ENCODE results near the gene CCDC61.

CCDC61 gene

DNA sequence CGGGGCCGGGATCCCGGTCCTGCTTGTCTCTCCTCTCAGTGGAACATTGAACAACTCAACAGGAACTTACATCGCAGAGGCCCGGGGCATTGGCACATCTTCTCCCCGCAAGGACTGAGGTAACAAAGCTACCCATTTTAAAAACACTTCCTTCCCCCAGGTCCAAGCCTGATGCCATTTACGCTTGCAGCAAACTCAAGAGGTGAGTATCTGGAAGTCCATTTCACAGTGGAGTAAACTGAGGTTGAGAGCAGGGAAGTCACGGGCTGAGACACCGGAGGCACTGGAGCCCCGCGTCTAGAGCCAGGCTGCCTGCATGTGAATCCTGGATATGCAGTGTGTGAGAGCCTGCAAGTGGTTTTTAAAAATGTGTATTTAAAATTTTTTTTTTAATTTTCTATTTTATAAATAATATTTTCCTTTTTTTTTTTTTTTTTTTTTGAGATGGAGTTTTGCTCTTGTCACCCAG lies 28.1 kb downstream of the CCDC61 start:
- H3K27ac ChIP-seq (ENCODE audit: low read length): no peak overlapping the region
- no peak overlapping the region for H3K4me2 ChIP-seq (ENCODE audit: low read length)
- no peak for TF ChIP-seq EZH2phosphoT487 (IDR thresholded peaks at IDR 0.05; ENCODE audit: low read depth)
- TF ChIP-seq, protein P1, sequence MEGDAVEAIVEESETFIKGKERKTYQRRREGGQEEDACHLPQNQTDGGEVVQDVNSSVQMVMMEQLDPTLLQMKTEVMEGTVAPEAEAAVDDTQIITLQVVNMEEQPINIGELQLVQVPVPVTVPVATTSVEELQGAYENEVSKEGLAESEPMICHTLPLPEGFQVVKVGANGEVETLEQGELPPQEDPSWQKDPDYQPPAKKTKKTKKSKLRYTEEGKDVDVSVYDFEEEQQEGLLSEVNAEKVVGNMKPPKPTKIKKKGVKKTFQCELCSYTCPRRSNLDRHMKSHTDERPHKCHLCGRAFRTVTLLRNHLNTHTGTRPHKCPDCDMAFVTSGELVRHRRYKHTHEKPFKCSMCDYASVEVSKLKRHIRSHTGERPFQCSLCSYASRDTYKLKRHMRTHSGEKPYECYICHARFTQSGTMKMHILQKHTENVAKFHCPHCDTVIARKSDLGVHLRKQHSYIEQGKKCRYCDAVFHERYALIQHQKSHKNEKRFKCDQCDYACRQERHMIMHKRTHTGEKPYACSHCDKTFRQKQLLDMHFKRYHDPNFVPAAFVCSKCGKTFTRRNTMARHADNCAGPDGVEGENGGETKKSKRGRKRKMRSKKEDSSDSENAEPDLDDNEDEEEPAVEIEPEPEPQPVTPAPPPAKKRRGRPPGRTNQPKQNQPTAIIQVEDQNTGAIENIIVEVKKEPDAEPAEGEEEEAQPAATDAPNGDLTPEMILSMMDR (IDR thresholded peaks at IDR 0.05; ENCODE audit: low read depth, low read length): no peak
- no peaks in the 10 kb centered on the region for H3K27me3 ChIP-seq (ENCODE audit: low read depth, low read length)
- no peak overlapping the region for H3K4me3 ChIP-seq (ENCODE audit: low read length)
- H3K9me3 ChIP-seq (ENCODE audit: insufficient read depth, low read length): no peaks in the 10 kb centered on the region
- no peaks in the 10 kb centered on the region for H4K20me1 ChIP-seq (ENCODE audit: insufficient read depth, low read length)
- no peak overlapping the region for H2AFZ ChIP-seq (ENCODE audit: low read depth, low read length)
- H3K79me2 ChIP-seq (ENCODE audit: low read length): no peaks in the 10 kb centered on the region
- no peaks in the 10 kb centered on the region for H3K4me1 ChIP-seq (ENCODE audit: low read length)
- no peaks in the 10 kb centered on the region for H3K36me3 ChIP-seq (replicated peaks; ENCODE audit: low read depth, low read length)
- H3K9ac ChIP-seq (ENCODE audit: low read length): no peak overlapping the region

DNA sequence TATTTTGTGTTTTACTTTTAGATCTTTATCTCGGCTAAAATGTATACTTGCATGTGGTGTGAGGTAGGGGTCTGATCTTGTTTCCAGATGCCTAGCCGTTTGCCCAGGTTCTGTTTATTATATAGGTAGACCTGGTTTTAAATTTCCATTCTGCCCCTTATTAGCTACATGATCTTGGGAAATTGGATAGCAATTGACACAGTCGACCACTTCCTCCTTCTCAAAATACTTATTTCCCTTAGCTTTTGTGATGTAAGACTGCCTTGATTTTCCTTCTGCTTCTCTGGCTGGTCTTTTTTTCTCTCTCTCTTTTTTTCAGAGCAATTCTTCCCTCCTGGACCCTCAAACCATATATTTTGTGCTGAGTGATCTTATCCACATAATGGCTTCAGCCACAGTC lies 30.6 kb downstream of the CCDC61 start:
- Histone ChIP-seq H3K4me3 (ENCODE audit: low read length) (no peak overlapping the region), H4K20me1 (ENCODE audit: insufficient read depth, low read length) (no peaks in the 10 kb centered on the region), H3K9ac (ENCODE audit: low read length) (no peak overlapping the region), H3K27ac (ENCODE audit: low read length) (no peak overlapping the region), H3K79me2 (ENCODE audit: low read length) (no peaks in the 10 kb centered on the region), H3K9me3 (ENCODE audit: insufficient read depth, low read length) (no peaks in the 10 kb centered on the region), H3K36me3 (replicated peaks; ENCODE audit: low read depth, low read length) (no peaks in the 10 kb centered on the region), H3K4me2 (ENCODE audit: low read length) (no peak overlapping the region), H3K4me1 (ENCODE audit: low read length) (peaks cover 2% of the 10 kb centered on the region), H2AFZ (ENCODE audit: low read depth, low read length) (no peak overlapping the region), H3K27me3 (ENCODE audit: low read depth, low read length) (no peaks in the 10 kb centered on the region)
- no peak for TF ChIP-seq EZH2phosphoT487 (IDR thresholded peaks at IDR 0.05; ENCODE audit: low read depth)
- TF ChIP-seq, protein P1 (IDR thresholded peaks at IDR 0.05; ENCODE audit: low read depth, low read length): no peak

DNA sequence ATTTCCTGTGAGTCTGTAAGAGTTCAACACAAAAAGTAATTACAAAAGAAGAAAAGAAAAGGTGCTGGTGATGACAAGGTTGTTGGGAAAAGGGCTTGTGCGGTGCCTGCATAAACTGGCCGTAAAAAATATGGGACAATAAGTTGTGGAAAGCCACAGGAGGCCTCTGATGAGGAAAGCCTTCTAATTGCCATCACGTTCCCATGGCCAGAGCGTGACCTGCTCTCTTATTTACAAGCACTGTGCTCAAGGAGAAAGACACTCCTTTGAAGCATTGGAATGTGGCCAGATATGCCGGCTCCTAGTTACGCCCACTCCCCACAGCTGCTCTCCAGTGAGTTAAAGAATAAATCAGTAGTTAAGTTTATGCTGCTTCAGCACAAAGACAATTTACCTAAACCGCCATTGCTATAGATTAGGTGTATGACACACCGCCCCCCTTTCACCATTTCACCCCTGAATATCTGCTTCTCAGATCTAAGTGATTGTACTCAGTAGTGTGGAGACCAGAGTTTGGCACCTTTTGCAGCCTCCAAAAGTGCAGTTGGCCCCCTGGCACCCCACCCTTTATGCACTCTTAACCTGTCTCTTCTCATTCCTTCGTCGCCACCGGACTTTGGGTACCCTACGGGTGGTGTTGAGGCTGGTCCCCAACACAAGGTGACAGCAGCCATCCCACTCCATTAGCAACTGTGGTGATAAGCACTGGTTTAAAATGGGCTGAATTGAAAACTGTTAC lies 35.7 kb downstream of the CCDC61 start:
- Histone ChIP-seq H2AFZ (ENCODE audit: low read depth, low read length) (no peak overlapping the region), H3K9ac (ENCODE audit: low read length) (no peak overlapping the region), H3K79me2 (ENCODE audit: low read length) (no peaks in the 10 kb centered on the region), H3K9me3 (ENCODE audit: insufficient read depth, low read length) (no peaks in the 10 kb centered on the region), H3K4me2 (ENCODE audit: low read length) (no peak overlapping the region), H3K27ac (ENCODE audit: low read length) (no peak overlapping the region), H3K27me3 (ENCODE audit: low read depth, low read length) (no peaks in the 10 kb centered on the region), H3K36me3 (replicated peaks; ENCODE audit: low read depth, low read length) (no peaks in the 10 kb centered on the region), H3K4me3 (ENCODE audit: low read length) (no peak overlapping the region), H4K20me1 (ENCODE audit: insufficient read depth, low read length) (no peaks in the 10 kb centered on the region), H3K4me1 (ENCODE audit: low read length) (peaks cover 2% of the 10 kb centered on the region)
- TF ChIP-seq EZH2phosphoT487 (IDR thresholded peaks at IDR 0.05; ENCODE audit: low read depth): no peak
- TF ChIP-seq, protein P1 (IDR thresholded peaks at IDR 0.05; ENCODE audit: low read depth, low read length): no peak

DNA sequence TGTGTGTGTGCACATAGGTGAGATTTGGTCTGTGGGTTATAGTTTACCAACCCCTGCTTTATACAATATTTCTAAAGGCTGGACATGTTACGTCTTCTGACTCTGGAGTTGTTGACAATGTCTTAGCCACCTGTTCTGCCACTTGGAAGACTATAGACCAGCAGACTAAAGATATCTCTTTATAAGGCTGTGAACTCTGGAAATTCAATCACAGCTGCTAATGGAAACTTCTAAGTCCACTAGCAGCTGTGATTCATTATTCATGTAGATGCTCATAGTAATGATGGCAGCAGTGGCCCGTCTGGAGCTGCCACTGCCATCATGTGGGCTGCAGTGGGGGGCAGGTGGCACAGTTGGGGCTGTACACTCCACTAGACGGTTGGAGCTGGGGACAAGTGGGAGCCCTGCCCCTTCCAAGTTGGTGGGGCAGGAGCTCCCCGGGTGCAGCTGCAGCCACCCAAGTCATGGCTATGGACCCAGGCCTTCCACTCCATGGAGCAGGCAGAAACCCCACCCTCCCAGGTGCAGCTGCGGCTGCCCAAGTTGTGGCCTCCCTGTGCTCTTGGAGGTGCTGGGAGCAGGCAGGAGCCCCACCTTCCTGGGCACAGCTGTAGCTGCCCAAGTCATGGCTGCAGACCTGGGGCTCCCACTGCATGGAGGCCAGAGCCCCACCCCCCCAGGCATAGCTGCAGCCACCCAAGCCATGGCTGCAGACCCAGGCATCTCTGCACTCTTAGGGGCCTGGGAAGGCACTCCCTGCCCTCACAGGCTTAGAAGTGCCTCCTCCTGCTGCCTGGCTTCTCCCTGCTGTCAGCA lies 36.7 kb downstream of the CCDC61 start:
- H3K4me1 ChIP-seq (ENCODE audit: low read length): peaks cover 2% of the 10 kb centered on the region
- H3K9ac ChIP-seq (ENCODE audit: low read length): no peak overlapping the region
- no peak overlapping the region for H3K27ac ChIP-seq (ENCODE audit: low read length)
- H3K4me2 ChIP-seq (ENCODE audit: low read length): no peak overlapping the region
- TF ChIP-seq, protein P1 (IDR thresholded peaks at IDR 0.05; ENCODE audit: low read depth, low read length): no peak
- no peak for TF ChIP-seq EZH2phosphoT487 (IDR thresholded peaks at IDR 0.05; ENCODE audit: low read depth)
- H2AFZ ChIP-seq (ENCODE audit: low read depth, low read length): no peak overlapping the region
- no peak overlapping the region for H3K4me3 ChIP-seq (ENCODE audit: low read length)
- no peaks in the 10 kb centered on the region for H3K36me3 ChIP-seq (replicated peaks; ENCODE audit: low read depth, low read length)
- H3K9me3 ChIP-seq (ENCODE audit: insufficient read depth, low read length): no peaks in the 10 kb centered on the region
- H3K79me2 ChIP-seq (ENCODE audit: low read length): no peaks in the 10 kb centered on the region
- no peaks in the 10 kb centered on the region for H4K20me1 ChIP-seq (ENCODE audit: insufficient read depth, low read length)
- H3K27me3 ChIP-seq (ENCODE audit: low read depth, low read length): peaks cover 5% of the 10 kb centered on the region; the same call in 1 of the 2 replicates

Measured in OCI-LY3 (cell line).